Keratinocyte (primary cell): ENCODE measurements around the gene FBXO31.

ENCODE experiments used
- CTCF ChIP-seq, 3 experiments: IDR thresholded peaks in 1 of 3; conservative IDR thresholded peaks in 1 of 3; optimal IDR thresholded peaks in 1 of 3; 2 replicates in 2 of 3; 3 replicates in 1 of 3; pipeline versions ENCODE3 to v1.5.1; 2011; ENCODE audit warnings: low read length in 3 of 3, mild to moderate bottlenecking in 3 of 3, moderate library complexity in 2 of 3, control low read depth in 1 of 3, inconsistent platforms in 1 of 3; ENCODE audit not compliant: insufficient read depth in 2 of 3; ENCODE audit errors: extremely low read depth in 1 of 3
- EZH2 ChIP-seq: IDR thresholded peaks from one replicate; pipeline ENCODE4 v1.6.1; 2012; ENCODE audit warnings: inconsistent platforms, mild to moderate bottlenecking, low read length, moderate library complexity

GRCh38 chr16:87297918-87298631, 85.5 kb downstream of the FBXO31 start:
- peak; percentile 53 to 64 (median 55) for TF ChIP-seq CTCF (optimal IDR thresholded peaks at IDR 0.05 in 1 of 3, IDR thresholded peaks at IDR 0.05 in 1 of 3, conservative IDR thresholded peaks at IDR 0.05 in 1 of 3; ENCODE audit: extremely low read depth in 1 of 3, insufficient read depth in 2 of 3, low read length in 3 of 3)
- no peak for TF ChIP-seq EZH2
